H1 (cell line): ENCODE results near the gene SPATS1. TPM values are rescaled to one million over a fixed set of nuclear protein-coding genes. Genes with fewer than 3 reads are reported as not detected.

Source experiments
- CREB1 ChIP-seq: IDR thresholded peaks from 2 replicates; pipeline ENCODE4 v1.6.1; 2012; ENCODE audit warnings: inconsistent platforms
- CTCF ChIP-seq, 3 experiments: IDR thresholded peaks; 1 replicate in 2 of 3; 2 replicates in 1 of 3; pipeline versions ENCODE4 v1.5.1 to v1.6.1; 2011; ENCODE audit warnings: low read length in 3 of 3, mild to moderate bottlenecking in 3 of 3, inconsistent platforms in 2 of 3, low read depth in 1 of 3, moderate library complexity in 1 of 3; ENCODE audit not compliant: insufficient read depth in 1 of 3; ENCODE audit errors: control extremely low read depth in 1 of 3
- EP300 ChIP-seq, 2 experiments: IDR thresholded peaks; 1 replicate in 1 of 2; 2 replicates in 1 of 2; pipeline ENCODE4 v1.6.1; 2011 to 2012; ENCODE audit warnings: low read depth in 2 of 2, low read length in 2 of 2, mild to moderate bottlenecking in 2 of 2, borderline replicate concordance in 1 of 2, inconsistent platforms in 1 of 2, moderate library complexity in 1 of 2
- KDM4A ChIP-seq: IDR thresholded peaks from one replicate; pipeline ENCODE4 v1.7.1; 2012; ENCODE audit warnings: low read depth, mild to moderate bottlenecking, moderate library complexity, low read length, inconsistent platforms; ENCODE audit not compliant: severe bottlenecking
- SP2 ChIP-seq: IDR thresholded peaks from 2 replicates; pipeline ENCODE4 v1.6.1; 2012; ENCODE audit warnings: mild to moderate bottlenecking, low read length, inconsistent platforms
- USF2 ChIP-seq: IDR thresholded peaks from 2 replicates; pipeline ENCODE4 v1.6.1; 2011; ENCODE audit warnings: low read length, improper control_type of control experiment
- polyA plus RNA-seq, 7 experiments: library from polyadenylated mRNA; depleted of rRNA in 3 of 7; stranded (reverse) in 5 of 7; unstranded in 2 of 7; fragments of >200 nt in 5 of 7; fragments of 200-250 nt in 2 of 7; gene quantifications; 1 replicate in 5 of 7; 2 replicates in 1 of 7; 4 replicates in 1 of 7; pipeline versions ENCODE4 v1.2.1 to v1.2.3, GENCODE V29; 2011 to 2013; ENCODE audit warnings: missing spikeins in 2 of 7, mixed read lengths in 2 of 7
- total RNA-seq: library from RNA; stranded (reverse); fragmentation: NEBNext Ultra II Directional; extraction: Animal tissue kit (Norgen Biotek cat#: 25700); gene quantifications from 2 replicates; pipeline ENCODE4 v1.2.1, GENCODE V29; 2021

Gene SPATS1
- total and polyA plus RNA-seq, 2 of the 8 experiments (the other 6 are each of a cell fraction or from before 2014, with no cell fraction given), result not detected

GRCh38 chr6:44333942-44334341 lies 8.5 kb upstream of the SPATS1 start (continued):
- no peak for TF ChIP-seq CTCF (IDR thresholded peaks at IDR 0.05; ENCODE audit: control extremely low read depth in 1 of 3, insufficient read depth in 1 of 3, low read depth in 1 of 3, low read length in 3 of 3)
- TF ChIP-seq EP300 (IDR thresholded peaks at IDR 0.05; ENCODE audit: borderline replicate concordance in 1 of 2, low read depth in 2 of 2, low read length in 2 of 2), result no peak
- TF ChIP-seq USF2, result no peak
- no peak for TF ChIP-seq SP2
- no peak for TF ChIP-seq CREB1
- no peak for TF ChIP-seq KDM4A
